Measurements from ENCODE around the gene ADAM12.

ADAM12 gene

GRCh38 chr10:126073606-126074005 is 314.7 kb downstream of the ADAM12 start:
- Histone ChIP-seq H3K9me3 (no peaks in the 10 kb centered on the region), H3K27me3 (no peaks in the 10 kb centered on the region), H3K4me3 (ENCODE audit: low read depth, low read length) (no peak overlapping the region)

GRCh38 chr10:126072622-126073021 is 315.7 kb downstream of the ADAM12 start:
- Histone ChIP-seq H3K4me1 (no peaks in the 10 kb centered on the region), H3K27me3 (no peaks in the 10 kb centered on the region), H3K4me3 (ENCODE audit: low read depth, low read length) (no peak overlapping the region), H3K9me3 (no peaks in the 10 kb centered on the region), H3K36me3 (no peaks in the 10 kb centered on the region)
- DNase-seq: no peak
- no peak for TF ChIP-seq CTCF (IDR thresholded peaks at IDR 0.05; ENCODE audit: low read depth, low read length)

More at GRCh38 chr10:126073606-126074005, 314.7 kb downstream of the ADAM12 start:
- TF ChIP-seq CTCF (IDR thresholded peaks at IDR 0.05; ENCODE audit: low read depth, low read length): no peak
- DNase-seq: no peak
- no peaks in the 10 kb centered on the region for H3K4me1 ChIP-seq
- H3K36me3 ChIP-seq: no peaks in the 10 kb centered on the region

GRCh38 chr10:126070476-126071215 is 317.6 kb downstream of the ADAM12 start:
- no peak overlapping the region for H3K4me3 ChIP-seq (ENCODE audit: low read depth, low read length)
- no peak for TF ChIP-seq CTCF (IDR thresholded peaks at IDR 0.05; ENCODE audit: low read depth, low read length)
- H3K36me3 ChIP-seq: no peaks in the 10 kb centered on the region
- H3K27me3 ChIP-seq: no peaks in the 10 kb centered on the region
- H3K9me3 ChIP-seq: no peaks in the 10 kb centered on the region
- no peak for DNase-seq
- no peaks in the 10 kb centered on the region for H3K4me1 ChIP-seq

GRCh38 chr10:126068322-126068721 is 320.0 kb downstream of the ADAM12 start:
- no peaks in the 10 kb centered on the region for H3K9me3 ChIP-seq

GRCh38 chr10:126066456-126066855 is 321.8 kb downstream of the ADAM12 start:
- Histone ChIP-seq H3K4me1 (peaks cover 11% of the 10 kb centered on the region), H3K9me3 (no peaks in the 10 kb centered on the region), H3K4me3 (ENCODE audit: low read depth, low read length) (no peak overlapping the region), H3K27me3 (no peaks in the 10 kb centered on the region), H3K36me3 (no peaks in the 10 kb centered on the region)
- TF ChIP-seq CTCF (IDR thresholded peaks at IDR 0.05; ENCODE audit: low read depth, low read length): no peak
- no peak for DNase-seq

More at GRCh38 chr10:126068322-126068721, 320.0 kb downstream of the ADAM12 start:
- H3K4me3 ChIP-seq (ENCODE audit: low read depth, low read length): no peak overlapping the region
- no peaks in the 10 kb centered on the region for H3K27me3 ChIP-seq
- TF ChIP-seq CTCF (IDR thresholded peaks at IDR 0.05; ENCODE audit: low read depth, low read length): no peak
- no peaks in the 10 kb centered on the region for H3K36me3 ChIP-seq
- no peaks in the 10 kb centered on the region for H3K4me1 ChIP-seq
- DNase-seq: no peak

- H3K27me3 ChIP-seq: no peaks in the 10 kb centered on the region
- no peaks in the 10 kb centered on the region for H3K36me3 ChIP-seq
- H3K9me3 ChIP-seq: no peaks in the 10 kb centered on the region
- H3K4me3 ChIP-seq (ENCODE audit: low read depth, low read length): no peak overlapping the region
- no peak for TF ChIP-seq CTCF (IDR thresholded peaks at IDR 0.05; ENCODE audit: low read depth, low read length)
- DNase-seq: no peak
- peaks cover 11% of the 10 kb centered on the region for H3K4me1 ChIP-seq
Observed at GRCh38 chr10:126065751-126066377, 322.4 kb downstream of the ADAM12 start.

Measured in BE2C (cell line).